GM19193 (cell line): ENCODE measurements around the gene TOP3B.

Experiments used
- POLR2A ChIP-seq: IDR thresholded peaks from 4 replicates; pipeline ENCODE4 v1.6.1; 2011; ENCODE audit not compliant: insufficient read depth, insufficient read length; ENCODE audit errors: extremely low read depth

The TOP3B gene

GRCh38 chr22:22019659-22020424, 37.3 kb upstream of the TOP3B start:
- no peak for TF ChIP-seq POLR2A

DNA sequence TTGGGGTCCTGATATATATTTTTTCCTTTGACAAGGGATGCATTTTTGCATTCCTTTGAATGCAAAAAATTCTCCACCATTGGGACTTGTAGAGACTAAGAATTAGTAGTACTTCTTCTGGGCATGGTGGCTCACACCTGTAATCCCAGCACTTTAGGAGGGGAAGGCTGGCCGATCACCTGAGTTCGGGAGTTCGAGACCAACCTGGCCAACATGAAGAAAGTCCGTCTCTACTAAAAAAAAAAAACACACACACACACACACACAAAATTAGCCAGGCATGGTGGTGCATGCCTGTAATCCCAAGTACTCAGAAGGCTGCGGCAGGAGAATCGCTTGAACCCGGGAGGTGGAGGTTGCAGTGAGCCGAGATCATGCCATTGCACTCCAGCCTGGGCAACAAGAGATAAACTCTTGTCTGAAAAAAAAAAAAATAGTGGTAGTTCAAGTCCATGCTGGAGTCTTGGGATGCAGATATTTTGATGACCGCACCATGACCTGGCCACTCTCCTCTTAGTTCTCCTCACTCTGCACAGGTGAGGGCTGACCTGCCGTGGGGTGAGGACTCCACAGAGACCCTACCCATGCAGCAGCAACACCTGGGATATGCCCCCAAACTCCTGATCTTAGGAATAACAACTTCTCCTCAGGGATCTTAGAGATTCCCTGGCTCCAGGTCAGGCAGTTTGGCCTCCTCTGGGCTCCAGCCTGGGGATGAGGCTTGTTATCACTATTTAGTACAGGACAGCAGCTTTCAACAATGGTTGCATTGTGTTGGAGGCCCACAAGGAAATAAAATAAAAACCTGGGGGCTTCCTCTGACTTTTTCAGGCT, 36.5 kb upstream of the TOP3B start:
- TF ChIP-seq POLR2A: no peak

DNA sequence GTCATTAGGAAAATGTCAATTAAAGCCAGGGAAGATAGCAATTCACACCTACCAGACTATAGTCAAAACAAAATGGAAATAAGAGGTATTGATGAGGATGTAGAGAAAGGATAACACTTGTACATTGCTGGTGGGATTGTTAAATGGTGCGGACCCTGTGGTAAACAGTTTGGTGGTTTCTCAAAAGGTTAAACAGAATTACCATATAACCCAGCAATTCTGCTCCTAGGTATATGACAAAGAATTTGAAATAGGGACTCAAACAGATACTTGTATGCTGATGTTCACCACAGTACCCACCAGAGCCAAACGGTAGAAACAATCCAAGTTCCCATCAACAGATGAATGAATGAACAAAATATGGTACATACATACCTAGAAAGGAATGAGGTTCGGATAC, 33.0 kb upstream of the TOP3B start:
- no peak for TF ChIP-seq POLR2A

DNA sequence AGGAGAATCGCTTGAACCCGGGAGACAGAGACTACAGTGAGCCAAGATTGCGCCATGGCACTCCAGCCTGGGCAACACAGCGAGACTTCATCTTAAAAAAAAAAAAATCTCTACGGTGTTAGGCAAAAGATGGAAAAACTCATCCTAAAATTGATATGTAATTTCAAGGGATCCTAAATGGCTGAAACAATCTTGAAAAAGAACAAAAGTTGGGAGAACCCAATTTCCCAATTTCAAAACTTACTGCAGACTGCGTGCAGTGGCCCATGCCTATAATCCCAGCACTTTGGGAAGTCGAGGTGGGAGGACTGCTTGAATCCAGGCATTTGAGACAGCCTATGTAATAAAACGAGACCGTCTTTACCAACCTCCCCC, 31.7 kb upstream of the TOP3B start:
- no peak for TF ChIP-seq POLR2A

DNA sequence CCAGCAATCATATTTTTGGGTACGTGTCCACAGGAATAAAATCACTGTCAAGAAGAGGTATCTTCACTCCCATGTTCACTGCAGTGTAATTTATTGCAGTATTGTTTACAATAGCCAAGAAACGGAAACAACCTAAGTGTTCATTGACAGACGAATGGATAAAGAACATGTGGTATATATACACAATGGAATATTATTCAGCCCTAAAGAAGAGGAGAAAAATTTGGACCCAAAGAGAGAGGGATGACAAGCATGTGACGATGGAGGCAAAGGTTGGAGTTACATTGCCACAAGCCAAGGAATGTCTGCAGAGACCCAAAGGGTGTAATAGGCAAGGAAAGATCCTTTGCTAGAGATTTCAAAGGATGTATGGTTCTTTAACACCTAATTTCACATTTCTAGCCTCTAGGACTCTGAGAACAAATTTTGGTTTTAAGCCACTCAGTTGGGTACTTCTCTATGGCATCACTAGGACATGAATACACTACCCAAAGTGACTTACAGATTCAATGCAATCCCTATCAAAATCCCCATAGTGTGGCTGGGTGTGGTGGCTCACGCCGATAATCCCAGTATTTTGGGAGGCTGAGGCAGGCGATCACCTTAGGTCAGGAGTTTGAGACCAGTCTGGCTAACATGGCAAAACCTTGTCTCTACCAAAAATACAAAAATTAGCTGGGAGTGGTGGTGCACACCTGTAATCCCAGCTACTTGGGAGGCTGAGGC, 31.1 kb upstream of the TOP3B start:
- no peak for TF ChIP-seq POLR2A

DNA sequence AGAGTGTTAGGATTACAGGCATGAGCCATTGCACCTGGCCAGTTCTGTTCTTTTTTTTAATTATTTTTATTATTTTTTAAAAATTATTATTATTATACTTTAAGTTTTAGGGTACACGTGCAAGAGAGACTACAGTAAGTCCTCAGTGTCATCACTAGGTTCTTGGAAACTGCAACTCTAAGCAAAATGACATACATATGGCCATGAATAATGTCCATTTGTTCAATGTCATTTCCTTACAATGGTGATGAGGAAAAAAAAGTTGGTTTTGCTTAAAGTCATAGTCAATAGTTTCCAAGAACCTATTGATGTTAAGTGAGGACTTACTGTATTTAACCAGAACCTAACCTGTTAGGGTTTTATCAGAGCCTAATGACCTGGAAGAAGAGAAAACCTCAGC, 29.4 kb upstream of the TOP3B start:
- TF ChIP-seq POLR2A: no peak

- no peak for TF ChIP-seq POLR2A
These were observed 27.8 kb upstream of the TOP3B start for GRCh38 chr22:22010358-22010757.

DNA sequence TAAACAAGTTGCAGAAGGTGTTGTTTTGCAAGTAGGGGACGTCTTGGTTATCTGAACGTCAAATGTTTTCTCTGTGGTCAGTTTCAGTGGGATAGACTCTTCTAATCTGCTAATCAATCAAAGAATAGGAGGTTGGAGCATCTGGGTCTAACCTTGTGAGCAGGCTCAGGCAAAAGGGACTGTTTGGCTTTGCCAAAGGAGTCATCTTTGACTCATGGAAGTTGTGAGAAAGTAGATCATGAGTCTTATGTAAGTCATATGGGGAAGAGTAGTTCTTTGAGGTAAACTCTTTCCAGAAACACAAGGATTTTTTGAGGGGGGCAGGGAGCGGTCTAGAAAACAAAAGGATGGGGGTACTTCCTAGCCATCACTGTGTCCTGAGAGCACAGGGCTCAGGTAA, 27.1 kb upstream of the TOP3B start:
- TF ChIP-seq POLR2A: no peak

GRCh38 chr22:22006596-22006990, 24.0 kb upstream of the TOP3B start:
- no peak for TF ChIP-seq POLR2A

- no peak for TF ChIP-seq POLR2A
These were observed 23.5 kb upstream of the TOP3B start for GRCh38 chr22:22005945-22006595.

- TF ChIP-seq POLR2A: no peak
These were observed 20.6 kb upstream of the TOP3B start for GRCh38 chr22:22003233-22003632.

DNA sequence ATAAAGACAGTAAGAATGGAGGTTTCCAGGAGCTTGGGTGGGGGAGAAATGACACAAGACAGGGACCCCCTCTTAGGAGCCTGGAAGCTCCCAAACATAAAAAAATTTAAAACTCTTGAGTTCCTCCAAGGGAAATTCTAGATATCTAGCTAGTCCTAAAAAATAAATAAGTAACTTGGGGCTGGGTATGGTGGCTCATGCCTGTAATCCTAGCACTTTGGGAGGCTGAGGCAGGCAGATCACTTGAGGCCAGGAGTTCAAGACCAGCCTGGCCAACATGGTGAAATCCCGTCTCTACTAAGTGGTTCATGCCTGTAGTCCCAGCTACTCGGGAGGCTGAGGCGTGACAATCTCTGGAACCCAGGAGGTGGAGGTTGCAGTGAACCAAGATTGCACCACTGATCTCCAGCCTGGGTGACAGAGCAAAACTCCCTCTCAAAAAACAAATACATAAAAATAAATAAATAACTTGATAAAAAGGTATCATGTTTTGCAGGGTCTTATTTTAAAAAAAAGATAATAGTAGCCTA, 20.0 kb upstream of the TOP3B start:
- TF ChIP-seq POLR2A: no peak

DNA sequence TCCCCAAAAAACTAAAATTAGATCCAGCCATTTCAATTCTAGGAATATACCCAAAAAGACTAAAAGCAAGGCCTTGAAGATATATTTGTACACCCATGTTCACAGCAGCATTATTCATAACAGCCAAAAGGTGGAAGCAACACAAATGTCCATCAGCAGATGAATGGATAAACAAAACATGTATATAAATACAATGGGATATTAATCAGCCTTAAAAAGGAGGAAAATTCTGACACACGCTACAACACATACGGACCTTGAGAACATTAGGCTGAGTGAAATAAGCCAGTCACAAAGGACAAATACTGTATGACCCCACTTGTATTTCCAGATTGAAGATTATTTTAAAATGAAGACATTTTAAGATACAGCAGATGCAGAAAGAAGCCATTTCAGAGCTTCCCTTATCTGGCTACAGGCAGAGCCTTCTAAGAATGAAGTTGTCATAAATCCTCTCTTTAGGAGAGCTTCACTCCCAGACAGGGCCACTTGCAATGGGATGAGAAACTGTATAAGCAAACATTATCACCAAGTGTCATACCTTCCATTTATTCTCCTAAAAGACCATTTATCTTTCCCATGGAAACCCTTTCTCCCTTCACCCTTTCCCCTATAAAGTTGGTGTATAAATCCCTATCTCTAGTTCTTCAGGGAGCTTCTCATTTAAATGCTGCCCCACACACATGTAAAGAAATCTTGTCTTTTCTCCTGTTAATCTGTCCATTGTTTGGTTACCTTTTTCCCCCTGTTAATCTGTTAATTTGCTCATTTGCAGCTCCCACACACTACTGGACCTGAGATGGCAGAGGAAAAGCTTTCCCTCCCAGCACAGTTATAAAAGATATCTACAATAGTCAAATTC, 19.3 kb upstream of the TOP3B start:
- TF ChIP-seq POLR2A: no peak
